Effector memory CD8-positive, alpha-beta T cell (primary cell): ENCODE results near the gene DSC1.

Source experiments
- ATAC-seq: fragments of 150-1000 bp; cut with Tn5 transposase; replicated peaks from 2 replicates; pipeline ENCODE4 v1.10.0; 2021; ENCODE audit warnings: mild to moderate bottlenecking, moderate library complexity
- DNase-seq, 3 experiments: peaks; one replicate each; pipeline ENCODE4 v3.0.0; 2021
- H3K27ac Mint-ChIP-seq, 2 donors: one replicate each; pipeline ENCODE4 v1.8.0; 2022; ENCODE audit warnings: mild to moderate bottlenecking in 2 of 2, mixed read lengths in 2 of 2, moderate library complexity in 2 of 2
- H3K27me3 Mint-ChIP-seq, 2 donors: one replicate each; pipeline ENCODE4 v1.8.0; 2022; ENCODE audit warnings: mixed read lengths in 2 of 2
- H3K36me3 Mint-ChIP-seq: one replicate; pipeline ENCODE4 v1.8.0; 2022; ENCODE audit warnings: mild to moderate bottlenecking, moderate library complexity, mixed read lengths; ENCODE audit not compliant: insufficient read depth
- H3K4me1 Mint-ChIP-seq, 2 donors: one replicate each; pipeline ENCODE4 v1.8.0; 2022; ENCODE audit warnings: low read depth in 2 of 2, mixed read lengths in 2 of 2
- H3K4me3 Mint-ChIP-seq, 2 donors: one replicate each; pipeline ENCODE4 v1.8.0; 2022; ENCODE audit warnings: mild to moderate bottlenecking in 2 of 2, mixed read lengths in 2 of 2, moderate library complexity in 2 of 2
- H3K9me3 Mint-ChIP-seq, 2 donors: one replicate each; pipeline ENCODE4 v1.8.0; 2022; ENCODE audit warnings: mixed read lengths in 2 of 2

DSC1 gene

DNA sequence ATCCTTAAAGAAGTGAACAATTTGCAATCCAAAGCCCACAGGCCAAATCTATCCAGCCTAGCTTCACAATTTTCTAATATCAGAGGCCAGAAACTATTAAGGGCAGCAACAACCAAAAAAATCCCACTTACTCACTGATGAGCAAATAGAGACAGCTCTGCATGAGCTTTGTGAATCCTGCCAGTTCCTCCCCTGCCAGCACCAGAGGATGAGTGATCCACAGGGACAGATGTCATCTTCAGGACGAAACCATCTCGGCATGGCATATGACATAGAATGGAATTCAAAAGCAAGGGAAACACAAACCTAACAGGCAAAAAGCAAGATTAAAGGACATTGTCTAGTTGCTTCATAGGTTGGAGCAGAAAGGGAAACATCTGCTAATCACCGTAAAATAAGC is 58.2 kb downstream of the DSC1 start:
- Mint-ChIP-seq H3K27ac (no peak overlapping the region), H3K36me3 (no peaks in the 10 kb centered on the region), H3K4me1 (no peaks in the 10 kb centered on the region), H3K27me3 (no peaks in the 10 kb centered on the region), H3K4me3 (no peak overlapping the region), H3K9me3 (peaks cover 0 to 7% of the 10 kb centered on the region in 2 donors)
- DNase-seq (no peak), ATAC-seq (no peak)

DNA sequence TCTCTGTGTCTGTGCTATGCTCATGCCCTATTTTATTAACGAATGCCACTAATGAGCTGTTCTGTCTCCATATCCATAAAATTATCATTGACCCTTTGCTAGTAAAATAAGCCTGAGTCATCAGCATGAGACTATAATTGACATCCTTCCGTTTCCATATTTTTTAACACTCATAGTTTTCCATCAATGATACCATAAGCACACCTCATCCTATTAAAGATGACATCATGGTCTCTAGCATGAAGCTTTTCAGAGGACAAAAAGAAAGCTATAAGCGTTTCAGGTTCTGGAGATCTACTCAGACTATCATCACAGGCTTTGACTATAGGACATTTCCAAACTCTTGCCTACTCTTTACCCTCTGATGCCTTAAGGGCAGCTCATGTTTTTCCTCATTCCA is 59.2 kb downstream of the DSC1 start:
- Mint-ChIP-seq H3K9me3 (peaks cover 9 to 14% of the 10 kb centered on the region in 2 donors), H3K4me1 (no peaks in the 10 kb centered on the region), H3K36me3 (no peaks in the 10 kb centered on the region), H3K4me3 (no peak overlapping the region), H3K27me3 (no peaks in the 10 kb centered on the region), H3K27ac (no peak overlapping the region)
- ATAC-seq = no peak
- no peak for DNase-seq

DNA sequence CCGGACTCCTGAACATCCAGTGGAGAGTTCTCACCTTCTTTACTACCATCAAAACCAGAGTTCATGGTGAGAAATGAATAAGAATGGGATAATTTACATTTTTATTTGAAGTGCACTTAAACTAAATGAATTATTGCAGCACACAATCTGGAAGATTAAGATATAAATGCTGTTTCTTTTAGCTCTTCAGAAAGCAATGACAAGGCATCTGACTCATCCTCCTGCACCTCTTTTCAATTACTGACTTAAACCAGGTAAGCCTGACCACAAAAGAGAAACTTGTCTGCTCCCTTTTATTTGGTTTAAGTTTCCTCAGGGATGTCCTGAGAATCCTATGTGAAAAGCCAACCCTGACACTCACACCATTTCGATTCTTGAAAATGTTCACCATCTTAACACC is 59.7 kb downstream of the DSC1 start:
- H3K27ac Mint-ChIP-seq = no peak overlapping the region
- no peak for ATAC-seq
- H3K27me3 Mint-ChIP-seq = no peaks in the 10 kb centered on the region
- no peak for DNase-seq
- H3K36me3 Mint-ChIP-seq = no peaks in the 10 kb centered on the region
- peaks cover 9 to 14% of the 10 kb centered on the region in 2 donors for H3K9me3 Mint-ChIP-seq
- H3K4me1 Mint-ChIP-seq = no peaks in the 10 kb centered on the region
- no peak overlapping the region for H3K4me3 Mint-ChIP-seq

DNA sequence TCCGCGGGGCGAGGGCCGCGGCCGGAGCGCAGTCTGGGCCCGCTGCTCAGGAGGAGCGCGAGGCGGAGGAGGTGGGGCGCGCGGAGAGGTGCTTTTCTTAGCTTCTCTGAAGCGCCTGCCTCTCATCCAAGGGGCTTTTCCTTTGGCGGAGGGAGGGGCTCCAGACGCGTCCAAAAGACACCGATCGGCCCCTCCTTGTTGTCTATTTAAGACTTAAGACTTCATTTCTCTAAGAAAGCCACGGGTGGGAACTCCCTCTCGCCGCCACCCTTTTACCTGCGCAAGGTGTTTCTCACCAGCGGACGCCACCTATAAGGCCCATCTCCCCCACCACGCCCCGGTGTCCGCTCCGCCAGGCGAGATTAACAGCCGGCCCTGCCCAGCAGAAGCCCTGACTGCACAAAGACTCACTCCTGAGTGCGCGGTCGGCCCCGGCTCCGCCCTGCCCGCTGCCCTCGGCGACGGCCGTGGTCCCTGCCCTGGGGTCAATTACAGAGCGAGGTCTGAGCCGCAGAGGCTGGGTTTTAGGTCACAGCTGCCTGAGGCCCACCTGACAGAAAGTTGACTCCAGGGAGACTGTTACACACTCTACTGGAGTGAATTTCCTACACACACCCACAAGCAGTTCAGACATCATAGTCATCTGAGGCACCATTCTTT is 60.5 kb downstream of the DSC1 start, which contains the start of gene DSC2:
Gene DSC2, minus strand, starts transcription at position 397 of the 660 bp plus-strand sequence. CDS start 450 bp downstream, outside the sequence.
- Mint-ChIP-seq H3K4me3 (no peak within 1 kb of the TSS), H3K36me3 (no peaks in the 10 kb centered on the region), H3K4me1 (no peaks in the 10 kb centered on the region), H3K27ac (no peak within 1 kb of the TSS), H3K9me3 (peaks cover 9 to 14% of the 10 kb centered on the region in 2 donors), H3K27me3 (no peaks in the 10 kb centered on the region)
- no peak for DNase-seq
- no peak for ATAC-seq

DNA sequence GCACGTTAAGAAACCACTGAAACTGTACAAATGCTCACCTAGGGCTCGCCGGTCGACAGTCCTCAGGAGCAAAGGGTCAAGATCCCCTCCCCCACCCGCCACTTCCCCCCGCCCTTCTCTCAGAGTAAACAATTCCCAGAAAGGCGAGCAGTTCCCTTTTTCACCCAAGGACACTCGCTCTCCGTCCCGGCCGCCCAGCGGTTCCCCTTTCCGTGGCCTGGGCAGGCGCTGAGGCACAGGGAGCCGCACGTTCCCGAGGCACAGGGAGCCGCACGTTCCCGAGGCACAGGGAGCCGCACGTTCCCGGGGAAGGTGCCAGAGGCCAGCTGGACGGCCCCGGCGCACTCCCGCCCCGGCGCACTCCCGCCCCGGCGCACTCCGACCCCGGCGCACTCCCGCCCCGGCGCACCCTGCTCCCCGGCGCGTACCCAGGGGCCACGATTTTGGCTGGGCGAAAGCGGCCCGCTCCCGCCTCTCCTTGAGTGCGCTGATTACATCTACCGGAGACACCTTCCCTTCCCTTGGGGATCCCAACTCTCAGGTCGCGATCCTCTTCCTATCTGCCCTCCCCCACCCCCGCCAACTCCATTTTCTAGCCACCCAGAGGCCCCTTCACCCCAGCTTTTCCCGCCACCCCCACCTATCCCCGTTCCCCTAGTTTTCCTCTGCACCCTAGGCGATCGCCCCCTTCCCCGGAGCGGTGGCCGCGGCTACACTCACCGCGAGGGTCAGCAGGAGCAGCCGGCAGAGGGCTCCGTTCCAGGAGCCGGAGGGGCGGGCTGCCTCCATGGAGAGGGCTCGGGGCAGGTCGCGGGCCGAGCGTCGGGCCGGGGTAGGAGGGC is 61.3 kb downstream of the DSC1 start:
- H3K36me3 Mint-ChIP-seq = no peaks in the 10 kb centered on the region
- DNase-seq = no peak
- no peak overlapping the region for H3K4me3 Mint-ChIP-seq
- no peak for ATAC-seq
- H3K27me3 Mint-ChIP-seq = no peaks in the 10 kb centered on the region
- peaks cover 11 to 16% of the 10 kb centered on the region in 2 donors for H3K9me3 Mint-ChIP-seq
- H3K27ac Mint-ChIP-seq = no peak overlapping the region
- H3K4me1 Mint-ChIP-seq = no peaks in the 10 kb centered on the region

DNA sequence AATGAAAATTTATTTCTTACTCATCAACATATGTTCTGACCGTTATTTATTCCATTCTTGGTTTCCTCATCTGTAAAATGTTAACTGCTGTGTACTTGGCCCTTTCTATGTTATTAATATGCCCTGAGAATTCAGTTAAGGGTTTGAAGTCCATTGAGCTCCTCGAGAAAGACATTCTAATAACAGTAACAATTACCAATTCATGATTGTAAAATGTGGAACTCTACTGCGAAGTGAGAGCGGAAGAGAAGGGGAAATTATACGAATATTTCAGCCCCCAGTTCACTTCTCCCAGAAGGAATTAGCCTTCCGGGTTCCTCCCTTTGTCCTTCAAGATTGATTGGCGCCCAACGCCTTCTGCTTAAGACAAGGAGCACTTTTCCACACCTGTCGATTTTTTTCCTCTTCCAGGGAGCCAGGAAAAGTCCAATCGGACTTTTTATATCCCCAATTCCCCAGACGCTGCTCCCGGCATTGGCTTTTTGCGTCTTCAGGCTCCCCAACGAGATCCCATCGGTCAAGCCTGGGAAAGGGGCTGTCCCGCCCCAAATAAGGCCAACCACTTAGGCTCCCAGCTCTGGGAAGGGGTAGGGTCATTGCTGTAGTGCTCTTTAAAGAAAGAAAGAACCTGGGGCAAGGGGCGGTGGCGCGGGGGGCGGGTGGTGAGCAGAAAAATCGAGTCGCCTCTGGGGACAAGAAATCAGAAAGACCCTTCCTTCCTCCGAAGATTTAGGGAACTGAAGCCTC is 62.0 kb downstream of the DSC1 start:
- H3K4me3 Mint-ChIP-seq = no peak overlapping the region
- H3K9me3 Mint-ChIP-seq = peaks cover 13 to 20% of the 10 kb centered on the region in 2 donors
- no peaks in the 10 kb centered on the region for H3K36me3 Mint-ChIP-seq
- H3K27ac Mint-ChIP-seq = no peak overlapping the region
- H3K4me1 Mint-ChIP-seq = no peaks in the 10 kb centered on the region
- DNase-seq (no peak), ATAC-seq (no peak)
- no peaks in the 10 kb centered on the region for H3K27me3 Mint-ChIP-seq

DNA sequence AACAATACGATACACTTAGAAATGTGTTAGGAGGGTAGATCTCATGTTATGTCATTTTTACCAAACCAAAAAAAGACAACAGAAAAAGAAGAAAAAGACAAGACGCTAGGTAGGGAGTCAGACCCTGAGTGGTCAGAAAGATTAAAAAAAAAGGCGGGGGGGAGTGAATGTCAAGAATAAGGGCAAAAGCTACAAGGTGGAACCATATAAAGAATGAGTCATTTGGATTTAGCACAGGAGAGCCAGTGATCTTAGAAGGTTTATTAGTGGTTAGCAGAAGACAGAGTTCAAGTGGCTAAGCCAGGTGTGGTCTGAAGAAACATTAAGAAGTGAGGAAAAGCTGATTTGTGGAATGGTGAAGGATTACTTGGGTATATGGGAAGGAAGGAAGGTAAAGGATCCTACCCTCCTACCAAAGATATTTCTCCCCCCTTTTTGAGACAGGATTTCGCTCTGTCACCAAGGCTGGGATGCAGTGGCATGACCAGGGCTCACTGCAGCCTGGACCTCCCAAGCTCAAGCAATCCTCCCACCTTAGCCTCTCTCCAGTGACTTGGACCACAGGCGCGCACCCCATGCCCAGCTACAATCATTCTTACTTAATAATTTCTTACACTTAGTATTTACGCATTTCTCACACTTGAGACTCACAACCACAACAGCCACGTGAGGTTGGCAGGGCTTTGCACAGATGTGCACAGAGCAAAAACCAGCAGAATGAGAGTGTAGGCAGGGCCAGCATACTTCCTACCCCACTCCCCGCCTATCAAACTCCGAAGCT is 63.0 kb downstream of the DSC1 start:
- H3K27me3 Mint-ChIP-seq = no peaks in the 10 kb centered on the region
- H3K27ac Mint-ChIP-seq = no peak overlapping the region
- H3K4me3 Mint-ChIP-seq = no peak overlapping the region
- H3K4me1 Mint-ChIP-seq = no peaks in the 10 kb centered on the region
- H3K9me3 Mint-ChIP-seq = peaks cover 20 to 30% of the 10 kb centered on the region in 2 donors
- ATAC-seq = no peak
- H3K36me3 Mint-ChIP-seq = no peaks in the 10 kb centered on the region
- DNase-seq = no peak

DNA sequence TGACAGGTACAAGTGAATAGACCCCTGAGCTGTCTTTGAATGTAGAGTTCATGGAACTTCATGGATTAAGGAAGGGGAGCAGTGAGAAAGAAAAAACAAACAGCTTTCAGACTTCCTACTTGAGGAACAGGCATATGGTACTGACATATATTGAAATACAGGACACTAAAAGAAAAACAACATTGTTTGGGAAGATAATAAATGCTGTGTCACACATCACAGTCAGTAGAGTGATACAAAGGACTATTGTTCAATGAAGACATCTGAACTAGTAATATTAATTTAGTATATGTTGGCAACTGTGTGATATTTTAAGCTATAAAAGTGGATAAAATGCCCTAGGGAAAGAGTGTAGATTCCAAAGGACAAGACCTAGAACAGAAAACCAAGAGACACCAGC is 63.8 kb downstream of the DSC1 start:
- Mint-ChIP-seq H3K27me3 (no peaks in the 10 kb centered on the region), H3K4me1 (no peaks in the 10 kb centered on the region), H3K36me3 (no peaks in the 10 kb centered on the region), H3K27ac (no peak overlapping the region), H3K4me3 (no peak overlapping the region), H3K9me3 (peaks cover 20 to 31% of the 10 kb centered on the region in 2 donors)
- no peak for DNase-seq
- no peak for ATAC-seq

DNA sequence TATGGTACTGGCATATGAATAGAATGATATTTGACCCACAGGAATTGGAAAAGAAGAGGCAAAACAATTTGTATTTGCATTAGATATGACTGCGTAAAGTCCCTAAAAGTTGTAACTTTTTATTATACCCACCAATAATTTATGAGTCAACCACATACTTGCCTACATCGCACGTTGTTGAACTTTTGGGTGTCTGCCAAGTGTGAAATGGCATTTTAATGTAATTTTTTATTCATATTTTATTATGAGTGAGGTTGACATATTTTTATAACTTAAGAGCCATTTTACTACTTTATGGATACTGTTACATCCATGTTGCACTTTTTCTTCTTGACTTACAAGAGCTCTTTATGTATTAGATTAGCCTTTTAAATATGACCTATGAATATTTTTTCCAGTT is 65.0 kb downstream of the DSC1 start:
- Mint-ChIP-seq H3K9me3 (peaks cover 20 to 31% of the 10 kb centered on the region in 2 donors), H3K27ac (no peak overlapping the region), H3K36me3 (no peaks in the 10 kb centered on the region), H3K27me3 (no peaks in the 10 kb centered on the region), H3K4me1 (no peaks in the 10 kb centered on the region), H3K4me3 (no peak overlapping the region)
- DNase-seq (no peak), ATAC-seq (no peak)

DNA sequence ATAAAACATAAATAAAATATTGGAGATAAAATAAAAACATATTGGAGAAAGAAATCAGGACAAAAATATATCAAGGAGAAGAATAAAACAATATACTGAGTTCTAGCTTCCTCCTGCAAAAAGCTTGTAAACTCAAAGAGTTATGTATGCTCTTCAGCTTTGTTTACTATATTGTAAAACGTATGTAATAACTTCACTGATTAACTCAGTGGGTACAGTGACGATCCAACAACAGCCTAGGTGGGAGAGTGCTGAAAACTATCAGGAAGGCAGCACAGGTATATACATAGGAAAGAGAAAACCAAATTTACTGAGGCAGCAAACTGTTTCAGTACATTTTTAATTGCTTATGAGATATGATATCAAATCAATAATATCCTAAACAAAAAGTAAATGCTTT is 68.8 kb downstream of the DSC1 start:
- ATAC-seq (no peak), DNase-seq (no peak)
- Mint-ChIP-seq H3K36me3 (no peaks in the 10 kb centered on the region), H3K4me3 (no peak overlapping the region), H3K9me3 (peaks cover 18 to 26% of the 10 kb centered on the region in 2 donors), H3K27me3 (no peaks in the 10 kb centered on the region), H3K4me1 (no peaks in the 10 kb centered on the region), H3K27ac (no peak overlapping the region)

DNA sequence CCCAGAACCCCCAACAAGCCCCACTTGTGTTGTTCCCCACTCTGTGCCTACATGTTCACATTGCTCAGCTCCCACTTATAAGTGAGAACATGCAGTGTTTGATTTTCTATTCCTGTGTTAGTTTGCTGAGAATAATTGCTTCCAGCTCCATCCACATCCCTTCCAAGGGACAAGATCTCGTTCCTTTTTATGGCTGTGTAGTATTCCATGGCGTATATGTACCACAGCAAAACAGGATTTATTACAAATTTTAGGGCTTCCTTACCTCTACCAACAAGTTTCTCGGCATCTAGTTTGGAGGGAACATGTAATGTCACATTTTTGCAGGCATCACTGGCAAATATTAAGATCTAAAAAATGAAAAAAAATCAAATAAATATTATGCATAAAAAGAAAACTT is 69.4 kb downstream of the DSC1 start:
- no peak for ATAC-seq
- no peak overlapping the region for H3K27ac Mint-ChIP-seq
- no peaks in the 10 kb centered on the region for H3K4me1 Mint-ChIP-seq
- no peaks in the 10 kb centered on the region for H3K27me3 Mint-ChIP-seq
- no peak for DNase-seq
- no peaks in the 10 kb centered on the region for H3K36me3 Mint-ChIP-seq
- H3K4me3 Mint-ChIP-seq = no peak overlapping the region
- H3K9me3 Mint-ChIP-seq = peaks cover 17 to 22% of the 10 kb centered on the region in 2 donors

DNA sequence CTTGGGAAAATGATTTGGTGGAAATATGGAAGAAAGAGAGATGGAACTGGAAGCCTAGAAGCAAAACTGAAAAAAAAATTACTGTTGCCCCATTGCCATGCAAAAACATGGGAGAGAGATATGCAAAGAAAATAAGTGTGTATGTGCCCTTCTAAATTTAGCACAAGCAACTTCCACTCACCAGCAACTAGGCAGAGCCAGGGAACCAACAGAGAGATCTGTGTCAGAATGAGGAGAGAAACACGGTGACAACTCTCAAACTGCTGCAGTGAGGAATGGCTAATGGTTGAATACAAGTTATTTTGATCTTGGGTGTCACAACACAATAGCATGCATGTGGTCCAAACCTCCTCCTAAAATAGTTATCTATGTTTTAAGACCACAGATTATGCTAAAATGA is 71.3 kb downstream of the DSC1 start:
- H3K9me3 Mint-ChIP-seq = peaks cover 15 to 17% of the 10 kb centered on the region in 2 donors
- no peaks in the 10 kb centered on the region for H3K27me3 Mint-ChIP-seq
- ATAC-seq = no peak
- no peak for DNase-seq
- no peak overlapping the region for H3K4me3 Mint-ChIP-seq
- no peaks in the 10 kb centered on the region for H3K4me1 Mint-ChIP-seq
- no peak overlapping the region for H3K27ac Mint-ChIP-seq
- H3K36me3 Mint-ChIP-seq = no peaks in the 10 kb centered on the region

DNA sequence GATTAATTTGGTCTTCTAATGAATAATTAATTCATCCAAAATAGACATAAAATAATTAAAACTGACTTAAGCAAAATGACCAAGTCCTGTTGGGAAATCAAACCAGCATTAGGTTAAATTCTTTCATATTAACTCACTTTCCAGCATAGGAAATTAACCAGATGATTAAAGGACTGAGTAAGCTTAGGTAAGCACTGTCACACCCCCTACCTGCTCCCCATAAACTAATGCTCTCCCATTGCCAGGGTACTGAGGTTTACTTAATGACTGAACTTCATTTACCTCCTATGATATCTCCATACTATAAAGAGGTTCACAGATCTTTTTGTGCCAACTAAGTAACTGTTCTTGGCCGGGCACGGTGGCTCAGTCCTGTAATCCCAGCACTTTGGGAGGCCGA is 74.1 kb downstream of the DSC1 start:
- H3K27ac Mint-ChIP-seq = no peak overlapping the region
- no peak for ATAC-seq
- no peaks in the 10 kb centered on the region for H3K36me3 Mint-ChIP-seq
- H3K4me3 Mint-ChIP-seq = no peak overlapping the region
- no peak for DNase-seq
- no peaks in the 10 kb centered on the region for H3K4me1 Mint-ChIP-seq
- H3K27me3 Mint-ChIP-seq = no peaks in the 10 kb centered on the region
- peaks cover 0 to 6% of the 10 kb centered on the region in 2 donors for H3K9me3 Mint-ChIP-seq
